Fibroblast of pulmonary artery (primary cell): ENCODE measurements around the gene NR0B2.
A peak's percentile ranks its signal among the peaks of the same experiment; 100 is the strongest.

Source experiments
- DNase-seq: peaks from one replicate; pipeline ENCODE4 v3.0.0-alpha.2; 2010; ENCODE audit warnings: low read depth
- H3K4me3 ChIP-seq: replicated peaks from 2 replicates; pipeline ENCODE4 v1.5.1; 2011; ENCODE audit warnings: low read depth, mild to moderate bottlenecking, control low read depth, low read length, moderate library complexity
- TF ChIP-seq, protein P1 (sequence below): IDR thresholded peaks from 2 replicates; pipeline ENCODE4 v1.5.1; 2011; ENCODE audit warnings: mild to moderate bottlenecking, control low read depth, low read length, inconsistent platforms; ENCODE audit errors: missing control alignments

The NR0B2 gene

DNA sequence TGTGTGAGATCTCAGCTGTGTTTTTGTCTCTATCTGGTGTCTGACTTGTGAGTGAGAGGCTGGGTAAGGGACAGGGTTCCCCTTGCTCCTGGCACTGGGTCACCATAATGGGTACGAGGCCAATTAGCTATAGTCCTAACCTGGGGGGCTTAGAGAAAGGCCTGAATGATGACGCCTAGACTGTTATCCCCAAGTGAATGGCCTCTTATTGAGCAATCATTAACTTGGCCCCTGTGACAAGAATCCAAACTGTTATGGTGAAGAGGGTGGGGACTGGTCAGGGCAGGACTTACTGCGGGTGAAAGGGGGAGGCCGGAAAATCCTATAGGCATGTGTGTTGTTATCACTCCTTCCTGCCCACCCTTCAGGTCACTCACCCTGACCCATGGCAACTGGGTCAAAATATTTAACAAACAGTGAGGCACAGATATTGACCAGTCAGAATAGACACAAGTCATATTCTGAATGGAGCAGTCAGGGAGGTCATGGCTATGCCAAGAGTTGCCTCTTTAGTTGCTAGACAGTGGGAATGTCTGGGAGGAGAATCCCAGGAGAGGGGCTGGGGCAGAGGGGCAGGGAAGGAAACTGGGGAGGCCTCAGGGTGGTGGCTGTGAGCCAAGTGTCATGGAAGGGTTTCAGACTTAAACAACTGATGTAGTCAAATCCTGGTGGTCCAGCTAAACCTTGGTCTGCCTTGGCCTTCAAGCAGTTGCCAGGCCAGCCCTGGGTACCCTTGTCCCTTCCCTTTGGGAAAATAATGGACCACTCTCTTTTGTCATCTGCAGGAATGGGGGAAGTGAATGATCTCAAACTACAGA lies 3.2 kb downstream of the NR0B2 start:
- TF ChIP-seq, protein P1, sequence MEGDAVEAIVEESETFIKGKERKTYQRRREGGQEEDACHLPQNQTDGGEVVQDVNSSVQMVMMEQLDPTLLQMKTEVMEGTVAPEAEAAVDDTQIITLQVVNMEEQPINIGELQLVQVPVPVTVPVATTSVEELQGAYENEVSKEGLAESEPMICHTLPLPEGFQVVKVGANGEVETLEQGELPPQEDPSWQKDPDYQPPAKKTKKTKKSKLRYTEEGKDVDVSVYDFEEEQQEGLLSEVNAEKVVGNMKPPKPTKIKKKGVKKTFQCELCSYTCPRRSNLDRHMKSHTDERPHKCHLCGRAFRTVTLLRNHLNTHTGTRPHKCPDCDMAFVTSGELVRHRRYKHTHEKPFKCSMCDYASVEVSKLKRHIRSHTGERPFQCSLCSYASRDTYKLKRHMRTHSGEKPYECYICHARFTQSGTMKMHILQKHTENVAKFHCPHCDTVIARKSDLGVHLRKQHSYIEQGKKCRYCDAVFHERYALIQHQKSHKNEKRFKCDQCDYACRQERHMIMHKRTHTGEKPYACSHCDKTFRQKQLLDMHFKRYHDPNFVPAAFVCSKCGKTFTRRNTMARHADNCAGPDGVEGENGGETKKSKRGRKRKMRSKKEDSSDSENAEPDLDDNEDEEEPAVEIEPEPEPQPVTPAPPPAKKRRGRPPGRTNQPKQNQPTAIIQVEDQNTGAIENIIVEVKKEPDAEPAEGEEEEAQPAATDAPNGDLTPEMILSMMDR, result no peak
- no peak overlapping the region for H3K4me3 ChIP-seq
- no peak for DNase-seq

DNA sequence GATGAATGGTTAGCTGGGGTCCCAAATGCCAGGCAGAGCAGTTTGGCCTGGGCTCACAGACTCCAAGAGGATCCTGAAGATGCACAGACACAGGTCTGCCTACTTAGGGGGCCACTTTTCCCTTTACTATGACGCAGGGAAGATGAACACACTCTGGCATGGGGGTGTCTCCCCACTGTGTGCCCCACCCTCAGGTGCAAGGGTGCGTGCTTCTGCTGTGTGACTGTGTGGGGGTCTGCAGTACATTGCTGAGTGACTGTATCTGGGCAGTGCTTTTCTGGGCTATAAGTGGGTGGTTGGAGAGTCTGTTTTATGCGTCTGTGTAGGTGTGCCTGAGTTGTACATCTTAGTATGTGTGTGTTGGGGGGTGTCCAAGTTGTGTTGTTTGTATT lies 3.8 kb downstream of the NR0B2 start:
- TF ChIP-seq, protein P1, result no peak
- H3K4me3 ChIP-seq, result no peak overlapping the region
- DNase-seq, result no peak

DNA sequence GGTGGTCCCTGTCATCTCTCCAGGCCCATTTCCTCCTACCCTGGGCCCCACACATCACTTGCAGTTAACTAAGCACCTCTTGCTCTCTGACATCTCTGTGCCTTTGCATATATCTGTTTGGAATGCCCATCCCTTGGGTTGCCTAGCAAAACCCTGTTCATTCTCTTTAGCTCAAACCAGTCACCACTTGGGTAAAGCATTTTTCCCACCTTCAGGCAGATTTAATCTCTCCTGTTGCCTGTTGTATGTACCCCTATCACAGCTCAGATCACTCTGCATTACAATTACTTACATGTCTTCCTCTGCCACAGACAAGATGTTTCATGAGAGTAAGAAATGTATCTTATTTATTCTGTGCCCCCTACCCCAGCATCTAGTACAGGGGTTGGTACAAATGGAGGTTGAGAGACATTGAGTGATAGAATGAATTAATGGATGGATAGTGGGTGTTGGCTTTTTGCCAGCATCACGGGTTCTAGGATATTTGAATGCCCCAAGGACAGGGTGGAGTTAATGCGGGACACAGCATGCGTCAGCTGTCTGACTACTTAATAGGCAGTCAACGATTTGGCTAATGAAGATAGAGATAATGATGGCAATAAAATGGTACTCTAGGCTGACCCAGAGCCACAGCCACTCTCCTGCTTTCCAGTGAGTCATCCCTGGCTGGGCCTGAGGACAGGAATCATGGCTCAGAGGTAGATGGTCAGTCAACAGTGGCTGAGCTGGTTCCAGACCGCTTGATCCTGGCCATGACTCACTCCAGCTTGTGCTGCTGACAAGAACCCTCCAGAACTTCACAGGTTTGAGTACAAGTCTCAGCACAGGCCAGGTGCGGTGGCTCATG lies 6.5 kb downstream of the NR0B2 start:
- TF ChIP-seq, protein P1, result no peak
- peak; percentile 74 for DNase-seq
- H3K4me3 ChIP-seq, result no peak overlapping the region

DNA sequence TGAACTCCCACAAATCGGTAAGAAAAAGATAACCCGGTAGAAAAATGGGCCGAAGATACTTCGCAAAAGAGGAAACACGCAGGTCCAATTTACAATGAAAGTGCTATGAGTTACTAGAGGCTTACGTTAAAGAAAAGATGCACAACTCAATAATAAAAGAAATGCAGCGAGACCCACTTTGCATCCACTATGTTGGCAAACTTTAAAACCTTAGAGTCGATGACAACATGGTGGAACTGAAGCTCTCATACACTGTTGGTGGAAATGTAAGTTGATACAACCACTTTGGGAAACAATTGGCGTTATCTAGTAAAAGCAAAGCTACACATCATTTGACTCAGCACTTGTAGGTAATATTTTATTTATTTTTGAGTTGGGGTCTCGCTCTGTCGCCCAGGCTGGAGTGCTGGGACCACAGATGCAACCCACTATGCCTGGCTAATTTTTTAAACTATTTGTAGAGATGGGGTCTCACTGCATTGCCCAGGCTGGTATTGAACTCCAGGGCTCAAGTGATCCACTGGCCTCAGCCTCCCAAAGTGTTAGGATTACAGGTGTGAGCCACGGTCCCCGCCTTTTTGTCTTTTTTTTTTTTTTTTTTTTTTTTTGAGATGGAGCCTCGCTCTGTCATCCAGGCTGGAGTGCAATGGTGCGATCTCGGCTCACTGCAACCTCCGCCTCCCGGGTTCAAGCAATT lies 12.8 kb downstream of the NR0B2 start:
- H3K4me3 ChIP-seq, result peak overlapping the region; percentile 85
- TF ChIP-seq, protein P1, result no peak
- no peak for DNase-seq

DNA sequence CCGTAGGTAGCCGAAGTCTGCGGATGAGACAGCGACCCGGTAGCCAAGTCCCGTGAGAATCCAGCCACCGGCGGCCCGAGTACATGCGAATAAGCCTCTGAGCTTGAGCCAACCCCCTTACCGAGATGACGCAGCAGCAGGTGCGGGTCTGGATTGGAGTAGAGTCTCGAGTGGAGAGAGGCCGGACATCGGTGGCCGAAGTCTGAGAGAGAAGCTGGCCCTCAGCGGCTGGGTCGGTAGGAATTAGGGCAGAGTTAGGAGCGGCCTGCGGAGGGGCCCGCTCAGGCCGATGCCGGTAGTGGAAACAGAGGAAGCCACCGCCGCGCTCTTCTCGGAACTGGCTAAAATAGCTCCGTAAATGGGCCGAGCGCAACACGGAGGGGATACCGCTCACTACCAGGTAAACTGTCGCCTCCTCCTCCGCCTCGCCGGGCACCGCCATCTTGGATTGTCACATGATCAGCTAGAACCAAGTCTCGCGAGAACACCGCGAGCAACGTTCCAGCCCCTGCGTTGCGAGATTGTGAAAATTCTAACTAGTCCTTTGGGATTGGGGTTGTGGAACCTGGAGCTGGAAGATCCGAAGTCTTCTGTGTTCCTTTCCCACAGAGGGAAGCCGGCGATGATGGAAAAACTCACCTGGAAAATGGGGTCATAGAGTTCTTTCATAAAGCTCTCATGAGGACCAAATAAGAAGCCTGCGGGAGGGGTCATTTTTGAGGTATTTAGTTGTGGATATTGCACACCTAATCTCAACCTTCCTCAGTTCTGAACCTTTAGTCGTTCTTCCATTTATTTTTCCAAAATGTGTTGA lies 13.6 kb downstream of the NR0B2 start, which contains the start of gene GPATCH3:
GPATCH3 (minus strand) TSS at position 467 of the 814 bp plus-strand sequence; CDS start at position 442, 25 bp downstream.
- peak; percentile 97 for DNase-seq
- H3K4me3 ChIP-seq, result peak within 1 kb of the TSS; percentile 85
- TF ChIP-seq, protein P1, result no peak

DNA sequence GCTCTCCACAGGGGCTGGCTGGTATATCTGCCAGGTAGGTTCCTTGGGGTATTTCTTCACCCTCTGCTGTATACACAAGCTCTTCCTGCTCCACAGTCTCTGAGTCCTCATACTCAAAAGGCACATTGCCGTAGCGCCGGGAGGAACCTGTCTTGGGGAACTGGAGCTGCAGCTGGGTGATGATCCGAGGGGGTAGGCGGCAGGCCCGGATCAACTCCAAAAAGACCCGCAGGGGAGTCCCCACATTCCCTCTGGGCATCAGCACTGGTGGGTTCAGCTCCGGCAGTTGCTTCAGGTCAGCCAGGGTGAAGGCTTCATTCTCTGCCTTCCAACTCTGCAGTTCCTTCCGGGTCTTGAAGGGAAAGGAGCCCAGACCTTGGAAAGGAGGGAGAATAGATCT lies 16.4 kb downstream of the NR0B2 start:
- TF ChIP-seq, protein P1, result no peak
- no peak overlapping the region for H3K4me3 ChIP-seq
- no peak for DNase-seq
